ENCODE measurements around the gene SIRT7. TPM values are rescaled to one million over a fixed set of nuclear protein-coding genes. Genes with fewer than 3 reads are reported as not detected.

The SIRT7 gene
- total RNA-seq, 6 donors from 2014 or later = 35.7 to 87.0 (median 39.7) TPM

GRCh38 chr17:81930142-81931125 lies 12.5 kb upstream of the SIRT7 start:
- 73 to 75% methylated on average over 15 to 20 of the region's 20 CpGs for WGBS, 2 donors
- no peaks in the 10 kb centered on the region for H3K9me3 ChIP-seq
- DNase-seq (peak in 1 of 2 donors; percentile 33), ATAC-seq (ENCODE audit: low FRiP score in 2 of 2) (no peak)
- peaks cover 0 to 10% (median 1%) of the 10 kb centered on the region in 4 donors for H3K27me3 ChIP-seq
- no peak overlapping the region for H3K4me3 ChIP-seq
- H3K4me1 ChIP-seq = peaks cover 9 to 36% (median 31%) of the 10 kb centered on the region in 4 donors
- no peak for TF ChIP-seq EP300 (IDR thresholded peaks at IDR 0.05)
- no peak for TF ChIP-seq POLR2A (IDR thresholded peaks at IDR 0.05)
- TF ChIP-seq POLR2AphosphoS5 (IDR thresholded peaks at IDR 0.05) = no peak
- TF ChIP-seq CTCF (IDR thresholded peaks at IDR 0.05) = no peak
- no peak overlapping the region for H3K27ac ChIP-seq
- H3K36me3 ChIP-seq = no peaks in the 10 kb centered on the region

DNA sequence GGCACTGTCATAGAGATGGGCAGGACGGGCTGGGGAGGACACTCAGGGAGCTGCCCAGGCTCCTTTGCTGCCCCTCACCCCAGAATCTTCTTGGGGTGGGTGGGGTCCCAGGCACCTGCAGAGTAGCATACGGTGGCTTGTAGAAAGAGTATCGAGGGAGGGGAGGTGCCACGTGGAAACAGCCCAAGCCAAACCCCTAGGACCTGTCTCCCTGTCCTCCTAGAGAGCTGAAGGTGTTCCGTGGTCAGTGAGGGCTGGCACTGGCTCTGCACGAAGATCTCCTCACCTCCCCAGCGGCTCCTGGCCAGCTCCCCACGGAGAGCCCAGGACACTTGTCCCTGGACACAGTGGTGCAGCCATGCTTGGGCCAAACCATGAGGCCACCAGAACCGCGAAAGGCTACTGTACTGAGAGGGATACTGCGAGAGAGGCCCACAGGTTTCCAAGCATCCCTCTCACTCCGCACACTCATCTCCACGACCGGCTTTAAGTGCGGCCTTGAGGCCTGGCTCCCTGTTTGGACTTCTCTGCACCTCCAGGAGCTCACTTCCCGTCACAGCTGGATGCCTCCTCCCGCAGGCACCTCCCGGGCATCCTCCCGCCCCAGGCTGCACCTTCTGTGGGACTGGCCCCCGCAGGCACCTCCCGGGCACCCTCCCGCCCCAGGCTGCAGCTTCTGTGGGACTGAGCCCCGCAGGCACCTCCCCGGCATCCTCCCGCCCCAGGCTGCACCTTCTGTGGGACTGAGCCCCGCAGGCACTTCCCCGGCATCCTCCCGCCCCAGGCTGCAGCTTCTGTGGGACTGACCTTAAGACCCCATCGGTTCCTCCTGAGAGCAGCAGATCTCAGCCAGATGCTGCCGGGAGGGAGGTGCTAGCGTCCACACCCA lies 11.5 kb upstream of the SIRT7 start:
- no peak overlapping the region for H3K27ac ChIP-seq
- no peaks in the 10 kb centered on the region for H3K36me3 ChIP-seq
- H3K4me1 ChIP-seq = peaks cover 18 to 46% (median 41%) of the 10 kb centered on the region in 4 donors
- TF ChIP-seq EP300 (IDR thresholded peaks at IDR 0.05) = no peak
- TF ChIP-seq POLR2A (IDR thresholded peaks at IDR 0.05) = no peak
- TF ChIP-seq CTCF (IDR thresholded peaks at IDR 0.05) = no peak
- TF ChIP-seq POLR2AphosphoS5 (IDR thresholded peaks at IDR 0.05) = no peak
- no peaks in the 10 kb centered on the region for H3K9me3 ChIP-seq
- peaks cover 0 to 10% (median 1%) of the 10 kb centered on the region in 4 donors for H3K27me3 ChIP-seq
- WGBS, 2 donors = 93 to 97% methylated on average over 12 to 30 of the region's 31 CpGs
- peak overlapping the region in 1 of 4 donors; percentile 100 for H3K4me3 ChIP-seq
- ATAC-seq (ENCODE audit: low FRiP score in 2 of 2) (no peak), DNase-seq (peak in 1 of 2 donors; percentile 79)

GRCh38 chr17:81928544-81929252 lies 10.7 kb upstream of the SIRT7 start:
- DNase-seq = peak in 1 of 2 donors; percentile 82
- peak overlapping the region in 3 of 4 donors; percentile 76 to 100 (median 99) for H3K4me3 ChIP-seq
- 36 to 58% methylated on average over 10 to 29 of the region's 44 CpGs for WGBS, 2 donors
- H3K27me3 ChIP-seq = peaks cover 0 to 10% (median 1%) of the 10 kb centered on the region in 4 donors
- no peak for ATAC-seq (ENCODE audit: low FRiP score in 2 of 2)
- peak overlapping the region in 1 of 4 donors; percentile 99 for H3K27ac ChIP-seq
- H3K36me3 ChIP-seq = no peaks in the 10 kb centered on the region
- peaks cover 26 to 54% (median 49%) of the 10 kb centered on the region in 4 donors for H3K4me1 ChIP-seq
- TF ChIP-seq POLR2AphosphoS5 (IDR thresholded peaks at IDR 0.05) = no peak
- TF ChIP-seq CTCF (IDR thresholded peaks at IDR 0.05) = no peak
- TF ChIP-seq EP300 (IDR thresholded peaks at IDR 0.05) = no peak
- no peaks in the 10 kb centered on the region for H3K9me3 ChIP-seq

Data from upper lobe of left lung (tissue), 6 donors.